Measurements from ENCODE around the gene SLC24A1. TPM values are rescaled to one million over a fixed set of nuclear protein-coding genes. Genes with fewer than 3 reads are reported as not detected.

SLC24A1 gene
- total and polyA plus RNA-seq, 2 of the 4 experiments (the other 2 are of a cell fraction): 3.6 to 4.9 TPM

GRCh38 chr15:65663521-65663920, 41.8 kb downstream of the SLC24A1 start:
- CTCF ChIA-PET: interaction anchor here (0.6 kb wide), 1 partner anchor 67 kb away, joined by 3 read pairs; no protein-coding TSS in a partner anchor

More at GRCh38 chr15:65663521-65663920, 41.8 kb downstream of the SLC24A1 start:
- no TSS peak for BruUV-seq (replicated peaks)
- in situ Hi-C loops (cut with MboI; ENCODE audit: low sequenced_read_pairs): no loop called here
- 100% methylated on average over 1 of the region's 3 CpGs; no CpG with 5 or more reads in 1 of the 2 experiments for WGBS, 2 experiments (ENCODE audit: extremely low coverage in 2 of 2, insufficient read length in 1 of 2)
- Histone ChIP-seq H3K27ac (ENCODE audit: insufficient read depth, low read length) (no peak overlapping the region), H2BK5ac (ENCODE audit: low read depth, low read length, poor library complexity, severe bottlenecking) (no peak overlapping the region), H4K91ac (ENCODE audit: insufficient read depth, low read depth, low read length) (no peak overlapping the region), H2BK15ac (ENCODE audit: low read depth, low read length) (no peak overlapping the region), H2AK5ac (ENCODE audit: low read depth, low read length) (no peak overlapping the region), H3K56ac (ENCODE audit: extremely low read depth, insufficient read depth, low read length) (no peak overlapping the region), H3K36me3 (ENCODE audit: control insufficient read depth, insufficient read depth, low read length) (peaks cover 7% of the 10 kb centered on the region), H3K23ac (ENCODE audit: low read depth, low read length) (no peak overlapping the region), H3K4me3 (ENCODE audit: insufficient read depth, low read depth, low read length) (no peak overlapping the region), H2AK9ac (replicated peaks; ENCODE audit: low read depth, low read length, poor library complexity) (no peak overlapping the region), H3K14ac (replicated peaks; ENCODE audit: low read depth, low read length) (no peak overlapping the region), H4K20me1 (ENCODE audit: insufficient read depth, low read length) (no peaks in the 10 kb centered on the region), H3K18ac (ENCODE audit: low read depth, low read length) (no peak overlapping the region), H3K79me1 (ENCODE audit: low read depth in 1 of 2, low read length in 2 of 2) (no peaks in the 10 kb centered on the region), H3K9ac (ENCODE audit: low read depth, low read length) (no peak overlapping the region), H3K4me2 (ENCODE audit: low read depth, low read length) (no peak overlapping the region), H3K9me3 (ENCODE audit: control insufficient read depth, insufficient read depth, low read length) (no peaks in the 10 kb centered on the region), H4K8ac (ENCODE audit: low read depth in 2 of 2, low read length in 2 of 2) (no peak overlapping the region), H2AFZ (replicated peaks; ENCODE audit: low read length, poor library complexity) (no peak overlapping the region), H3K4ac (ENCODE audit: low read depth, low read length) (no peak overlapping the region), H2BK120ac (ENCODE audit: low read depth, low read length) (no peak overlapping the region), H3K27me3 (ENCODE audit: control insufficient read depth, insufficient read depth, low read length) (no peaks in the 10 kb centered on the region), H3K9me1 (ENCODE audit: insufficient read depth, low read length) (peaks cover 5% of the 10 kb centered on the region; the same call in 1 of the 2 replicates), H4K5ac (ENCODE audit: low read depth, low read length) (no peak overlapping the region), H2BK20ac (ENCODE audit: low read depth, low read length) (no peak overlapping the region), H3K4me1 (ENCODE audit: control insufficient read depth, insufficient read depth, low read length) (0 out of 2 replicates have a peak, but pooled peaks cover 2% of the 10 kb centered on the region)
- dilution Hi-C loops (cut with HindIII; ENCODE audit: low sequenced_read_pairs, unreplicated experiment): no loop called here
- POLR2A ChIA-PET (ENCODE audit: unreplicated experiment): no interaction called here
- DNase-seq (no peak), ATAC-seq (ENCODE audit: low read depth) (no peak)
- TF ChIP-seq MAZ (IDR thresholded peaks at IDR 0.05; ENCODE audit: borderline replicate concordance, low read depth, low read length) (no peak), SMC3 (IDR thresholded peaks at IDR 0.05; ENCODE audit: low read depth, low read length) (no peak)
- intact Hi-C loops (cut with micrococcal nuclease): no loop called here
